PFSK-1 (cell line): ENCODE results near the gene PCDHAC2.

Experiments
- POLR2AphosphoS5 ChIP-seq: IDR thresholded peaks from 2 replicates; pipeline ENCODE4 v1.6.1; 2012; ENCODE audit warnings: low read depth, mild to moderate bottlenecking, control low read depth, low read length, moderate library complexity
- REST ChIP-seq, 2 experiments: IDR thresholded peaks; 2 replicates each; pipeline versions ENCODE4 v1.6.1 to v1.8.0; 2011 to 2012; ENCODE audit warnings: low read depth in 2 of 2, low read length in 2 of 2, control low read depth in 1 of 2, inconsistent platforms in 1 of 2, mild to moderate bottlenecking in 1 of 2, moderate library complexity in 1 of 2; ENCODE audit not compliant: insufficient read depth in 1 of 2
- SIN3A ChIP-seq: IDR thresholded peaks from 2 replicates; pipeline ENCODE4 v1.6.1; 2012; ENCODE audit warnings: mild to moderate bottlenecking, low read length, moderate library complexity, borderline replicate concordance; ENCODE audit not compliant: insufficient read depth
- TAF1 ChIP-seq: IDR thresholded peaks from 2 replicates; pipeline ENCODE4 v1.6.1; 2012; ENCODE audit warnings: low read length, control low read depth, borderline replicate concordance; ENCODE audit not compliant: insufficient read depth

- TF ChIP-seq TAF1 (no peak), REST (IDR thresholded peaks at IDR 0.05; ENCODE audit: insufficient read depth in 1 of 2, low read depth in 2 of 2, low read length in 2 of 2) (no peak), POLR2AphosphoS5 (no peak), SIN3A (no peak)
Observed at GRCh38 chr5:140977003-140977402, 10.7 kb downstream of the PCDHAC2 start.
